HG03280 (cell line): ENCODE data around the gene HAUS3.
A peak's percentile ranks its signal among the peaks of the same experiment; 100 is the strongest.

Source experiments
- ATAC-seq: cut with Tn5 transposase; IDR thresholded peaks from one replicate; pipeline ENCODE4 v1.9.1; 2021; ENCODE audit warnings: mild to moderate bottlenecking, moderate library complexity; ENCODE audit not compliant: unreplicated experiment

Gene HAUS3

DNA sequence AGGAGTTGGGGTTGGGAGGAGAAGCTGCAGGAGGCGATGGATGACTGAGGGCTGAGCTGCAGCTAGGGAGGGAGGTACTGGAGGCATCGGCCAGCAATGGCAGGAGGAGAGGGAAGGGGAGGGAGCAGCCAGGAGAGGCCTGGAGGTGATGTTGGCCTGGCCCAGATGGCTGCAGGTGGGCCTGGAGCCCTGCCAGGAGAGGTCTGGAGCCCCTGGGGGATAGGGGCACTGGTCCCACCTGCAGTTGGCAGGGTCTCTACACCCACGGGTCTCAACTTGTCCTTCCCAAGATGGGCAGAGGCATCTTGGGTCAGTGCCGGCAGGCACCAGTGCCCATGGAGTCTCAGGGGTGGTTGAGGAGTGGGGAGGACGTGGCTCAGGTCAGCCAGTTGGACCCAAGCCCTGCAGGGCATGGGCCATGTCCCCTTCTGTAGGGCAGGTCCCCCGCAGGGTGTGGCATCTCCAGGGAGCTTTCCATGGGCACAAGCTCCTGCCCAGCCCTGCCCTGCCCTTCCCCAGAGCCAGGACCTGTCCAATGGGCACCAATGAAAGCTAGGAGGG lies 22.6 kb upstream of the HAUS3 start:
- no peak for ATAC-seq

DNA sequence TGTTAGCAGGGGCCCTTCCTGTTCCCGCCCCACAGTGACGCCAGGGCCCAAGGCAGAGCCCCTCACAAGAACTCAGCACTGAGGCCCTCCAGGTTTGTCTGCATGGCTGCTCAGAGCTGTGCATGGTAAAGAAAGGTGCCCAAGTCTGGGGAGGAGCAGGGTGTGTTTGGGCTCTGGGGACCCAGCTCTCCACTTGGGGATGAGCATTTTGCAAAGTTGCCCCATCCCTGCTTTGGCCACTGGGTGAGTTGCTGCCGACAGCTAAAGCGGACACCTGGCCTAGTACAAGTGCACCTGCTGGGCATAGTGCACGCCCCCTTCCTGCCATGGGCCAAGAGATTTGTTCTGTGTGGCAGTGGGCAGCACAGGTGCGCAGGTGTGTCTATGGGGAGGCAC lies 22.0 kb upstream of the HAUS3 start:
- ATAC-seq = no peak

DNA sequence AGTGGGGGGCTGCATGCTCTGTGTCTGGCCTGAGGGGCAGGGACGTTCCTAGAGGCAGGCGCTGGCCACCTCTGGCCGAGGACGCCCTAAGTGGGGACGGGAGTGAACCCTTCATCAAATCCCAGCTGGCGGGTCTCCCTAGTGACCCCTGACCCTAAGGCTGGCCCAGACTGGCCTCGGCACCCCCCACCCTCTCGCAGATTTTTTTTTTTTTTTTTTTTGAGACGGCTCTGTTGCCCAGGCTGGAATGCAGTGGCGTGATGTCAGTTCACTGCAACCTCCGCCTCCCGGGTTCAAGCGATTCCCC lies 21.0 kb upstream of the HAUS3 start:
- no peak for ATAC-seq

GRCh38 chr4:2262145-2262943 lies 20.4 kb upstream of the HAUS3 start:
- ATAC-seq = peak; percentile 89

GRCh38 chr4:2261853-2262144 lies 19.9 kb upstream of the HAUS3 start, which contains the start of gene MXD4:
Gene MXD4 (minus strand): TSS chr4:2262109. CDS start chr4:2261980, 129 bp downstream.
- peak; percentile 6 for ATAC-seq

DNA sequence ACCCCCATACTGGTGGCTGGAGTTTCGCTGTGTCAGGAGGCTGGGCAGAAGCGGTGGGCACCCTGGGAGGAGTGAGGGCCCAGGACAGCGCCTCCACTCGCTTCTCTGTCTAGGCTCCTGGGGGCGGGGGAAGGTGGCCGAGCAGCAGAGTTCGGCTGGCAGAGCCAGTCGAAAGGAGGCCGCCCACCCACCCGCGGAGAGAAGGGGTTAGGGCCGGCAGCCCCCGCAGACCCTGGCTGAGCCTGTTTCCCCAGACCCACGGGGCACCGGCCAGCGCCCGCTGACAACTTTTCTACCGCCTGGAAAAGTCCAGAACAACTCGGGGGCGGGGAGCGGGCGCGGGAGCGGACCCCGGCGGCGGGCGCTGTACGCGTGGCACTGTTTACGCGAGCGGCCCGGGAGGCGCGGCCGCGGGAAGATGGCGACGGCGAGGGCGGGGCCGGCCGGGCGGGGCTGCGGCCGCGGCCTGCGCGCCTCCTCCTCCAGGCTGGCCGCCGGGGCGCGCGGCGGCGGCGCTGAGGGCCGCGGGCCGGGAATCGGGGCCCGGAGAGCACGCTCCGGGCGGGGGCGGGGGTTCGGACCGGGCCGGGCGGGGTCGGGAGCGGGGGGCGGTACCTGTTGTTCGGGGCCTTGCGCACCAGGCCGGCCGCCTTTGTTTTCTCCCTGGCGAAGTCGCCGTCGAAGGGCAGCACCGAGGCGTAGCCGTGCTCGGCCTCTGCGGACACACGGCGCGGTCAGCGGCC lies 19.4 kb upstream of the HAUS3 start:
- peak; percentile 29 for ATAC-seq

DNA sequence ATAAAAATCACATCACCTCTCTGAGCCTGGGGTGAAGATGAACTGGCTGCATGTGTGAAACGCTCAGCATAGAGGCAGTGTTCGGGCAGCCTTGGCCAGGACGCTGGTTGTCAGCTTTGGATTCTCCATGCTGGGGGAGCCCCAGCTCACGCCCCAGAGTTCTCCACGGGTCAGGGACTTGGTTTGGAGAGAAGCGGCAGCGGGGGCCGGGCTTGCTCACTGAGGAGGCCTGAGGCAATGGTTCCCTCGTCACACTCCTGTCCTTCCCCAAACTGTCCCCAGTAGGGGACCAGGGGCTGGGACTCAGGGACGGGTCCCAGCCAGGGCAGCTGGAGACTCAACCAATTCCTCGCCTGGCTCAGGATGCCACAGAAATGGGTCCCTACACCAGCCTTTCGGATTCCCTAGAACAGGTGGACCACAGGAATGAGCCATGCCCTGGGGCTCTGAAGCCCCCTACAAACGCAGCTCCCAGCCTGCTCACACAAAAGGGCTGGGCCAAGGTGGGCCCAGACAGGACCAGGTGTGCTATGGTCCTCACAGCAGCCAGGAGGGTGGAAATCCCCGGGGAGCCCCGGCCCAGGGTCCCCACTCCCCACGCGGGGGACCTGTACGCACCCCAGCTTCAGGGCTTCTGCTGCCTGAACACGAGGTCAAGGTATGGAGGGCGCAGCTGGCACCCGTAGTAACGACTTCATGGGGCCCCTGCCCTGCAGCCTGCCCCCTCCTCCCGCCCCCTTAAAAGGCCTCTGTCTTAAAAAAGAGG lies 18.6 kb upstream of the HAUS3 start:
- ATAC-seq = no peak

- ATAC-seq = no peak
Measured at GRCh38 chr4:2259541-2260343, 17.8 kb upstream of the HAUS3 start.

DNA sequence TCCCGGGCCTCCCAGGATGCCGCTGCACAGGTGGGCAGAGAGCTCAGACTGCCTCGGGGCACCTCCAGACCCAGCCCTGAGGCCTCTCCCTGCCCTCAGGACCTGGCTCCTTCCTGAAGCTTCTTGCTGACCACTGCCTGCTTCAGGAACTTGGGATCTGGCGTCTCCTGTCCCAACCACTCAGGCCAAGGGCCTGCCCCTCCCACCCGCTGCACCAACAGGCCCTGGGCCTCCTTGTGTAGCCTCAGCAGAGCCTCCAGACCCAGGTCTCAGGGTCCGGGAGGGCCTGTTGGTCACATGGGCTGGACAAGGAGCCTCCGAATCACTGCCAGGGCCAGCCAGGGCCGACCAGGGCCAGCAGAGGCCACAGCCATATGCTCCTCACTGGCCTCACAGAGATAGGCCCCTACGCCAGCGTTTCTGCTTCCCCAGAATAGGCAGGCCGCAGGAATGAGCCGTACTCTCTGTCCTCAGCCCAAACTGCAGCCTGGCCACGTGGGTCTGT lies 17.2 kb upstream of the HAUS3 start:
- no peak for ATAC-seq

DNA sequence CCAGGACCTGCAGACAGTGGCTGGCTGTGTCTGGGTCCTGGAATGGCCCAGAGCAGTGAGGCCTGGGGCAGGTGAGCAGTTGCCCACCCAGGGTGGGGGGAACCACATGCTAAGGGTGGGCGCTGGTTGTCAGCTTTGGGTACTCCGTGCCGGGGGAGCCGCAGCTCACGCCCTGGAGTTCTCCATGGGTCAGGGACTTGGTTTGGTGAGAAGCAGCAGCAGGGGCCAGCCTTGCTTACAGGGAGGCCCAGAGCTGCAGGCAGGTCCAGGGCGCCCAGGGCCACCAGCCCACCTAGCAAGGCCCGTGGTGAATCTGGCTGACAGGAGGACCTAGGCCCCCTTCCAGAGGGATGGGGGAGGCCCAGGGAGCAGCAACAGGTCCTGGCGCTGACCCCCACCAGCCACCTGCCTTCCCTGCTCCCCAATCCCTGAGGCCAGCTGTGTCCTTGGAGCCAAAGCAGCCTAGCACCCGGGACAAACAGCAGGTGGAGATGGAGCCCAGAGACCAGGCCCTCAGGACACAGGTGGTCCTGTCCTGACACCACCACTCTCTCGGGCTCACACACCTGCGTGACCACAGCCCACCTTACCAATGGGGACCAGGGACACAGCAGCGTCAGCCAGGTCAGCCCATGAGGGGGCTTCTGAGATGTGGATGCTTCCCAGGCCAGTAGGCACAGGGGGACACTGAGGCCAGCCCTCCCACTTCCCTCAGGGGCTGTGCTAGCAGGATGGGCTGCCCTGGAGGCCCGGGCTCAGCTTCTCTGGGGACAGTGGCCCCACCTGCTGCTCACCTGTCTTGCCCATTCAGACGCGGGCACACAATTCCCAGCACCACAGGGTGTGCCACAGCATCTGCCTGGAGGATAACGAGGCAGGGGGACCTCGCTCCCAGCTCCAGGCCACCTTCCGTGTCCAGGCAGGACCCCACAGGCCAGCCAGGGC lies 16.4 kb upstream of the HAUS3 start:
- ATAC-seq = no peak

GRCh38 chr4:2257361-2258081 lies 15.6 kb upstream of the HAUS3 start:
- no peak for ATAC-seq

DNA sequence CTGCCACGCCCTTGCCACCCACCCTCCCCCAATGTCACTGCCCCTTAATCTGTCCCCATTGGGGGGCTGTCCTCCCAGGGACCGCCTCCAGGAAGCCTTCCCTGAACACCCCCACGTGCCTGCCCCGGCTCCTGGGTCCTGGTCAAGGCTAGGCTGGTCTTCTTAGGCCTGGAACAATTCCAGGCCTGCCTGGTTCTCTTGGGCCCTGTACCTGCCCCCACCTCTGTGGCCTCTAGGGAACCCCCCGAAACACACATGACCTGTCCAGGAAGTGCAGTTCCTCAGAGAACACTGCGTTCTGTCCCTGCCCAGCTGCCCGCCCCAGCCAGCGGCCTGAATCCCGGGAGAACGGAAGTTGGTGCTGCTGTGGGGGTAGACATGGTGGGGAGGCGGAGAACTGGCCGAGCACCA lies 14.9 kb upstream of the HAUS3 start:
- no peak for ATAC-seq

- ATAC-seq = no peak
Measured at GRCh38 chr4:2256156-2256731, 14.3 kb upstream of the HAUS3 start.

DNA sequence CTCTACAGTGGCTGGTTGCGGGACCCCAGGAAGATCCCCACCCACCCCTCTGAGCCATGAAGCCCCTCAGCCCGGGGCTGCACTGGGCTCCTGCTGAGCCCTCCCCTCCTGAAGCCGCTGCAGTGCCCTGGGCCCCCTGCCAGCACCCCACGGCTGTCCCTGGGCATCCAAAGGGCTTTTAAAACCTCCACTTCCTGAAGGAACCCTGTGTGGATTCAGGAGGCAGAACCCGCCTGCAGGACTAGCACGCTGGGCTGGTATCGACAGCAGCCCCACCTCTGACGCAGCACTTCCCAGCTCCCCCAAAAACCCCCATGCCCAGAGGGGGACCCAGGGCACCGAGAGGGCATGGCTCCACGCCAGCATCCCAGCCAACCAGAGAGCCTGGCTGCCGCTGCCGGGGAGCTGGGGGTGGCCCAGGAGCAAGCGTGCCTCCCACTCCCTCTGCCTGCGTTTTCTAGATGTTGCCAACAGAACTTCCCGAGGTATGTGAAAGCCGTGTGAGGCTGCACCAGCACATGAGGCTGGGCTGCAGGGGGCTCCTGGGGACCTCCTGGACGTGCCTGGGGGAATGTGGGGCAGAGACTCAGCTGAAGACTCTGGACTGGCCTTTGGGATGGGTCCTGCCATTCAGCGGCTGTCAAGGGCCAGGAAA lies 13.7 kb upstream of the HAUS3 start:
- ATAC-seq = no peak

GRCh38 chr4:2254665-2255500 lies 13.0 kb upstream of the HAUS3 start:
- no peak for ATAC-seq

GRCh38 chr4:2253160-2254084 lies 11.5 kb upstream of the HAUS3 start:
- ATAC-seq = no peak
